ELF-1 (cell line): ENCODE data around the gene NTM.

Experiments
- DNase-seq: peaks from one replicate; pipeline ENCODE4 v3.0.0-alpha.2; 2016; ENCODE audit warnings: low read depth, low spot score

The NTM gene

GRCh38 chr11:132307309-132308020, 937.0 kb downstream of the NTM start:
- no peak for DNase-seq

DNA sequence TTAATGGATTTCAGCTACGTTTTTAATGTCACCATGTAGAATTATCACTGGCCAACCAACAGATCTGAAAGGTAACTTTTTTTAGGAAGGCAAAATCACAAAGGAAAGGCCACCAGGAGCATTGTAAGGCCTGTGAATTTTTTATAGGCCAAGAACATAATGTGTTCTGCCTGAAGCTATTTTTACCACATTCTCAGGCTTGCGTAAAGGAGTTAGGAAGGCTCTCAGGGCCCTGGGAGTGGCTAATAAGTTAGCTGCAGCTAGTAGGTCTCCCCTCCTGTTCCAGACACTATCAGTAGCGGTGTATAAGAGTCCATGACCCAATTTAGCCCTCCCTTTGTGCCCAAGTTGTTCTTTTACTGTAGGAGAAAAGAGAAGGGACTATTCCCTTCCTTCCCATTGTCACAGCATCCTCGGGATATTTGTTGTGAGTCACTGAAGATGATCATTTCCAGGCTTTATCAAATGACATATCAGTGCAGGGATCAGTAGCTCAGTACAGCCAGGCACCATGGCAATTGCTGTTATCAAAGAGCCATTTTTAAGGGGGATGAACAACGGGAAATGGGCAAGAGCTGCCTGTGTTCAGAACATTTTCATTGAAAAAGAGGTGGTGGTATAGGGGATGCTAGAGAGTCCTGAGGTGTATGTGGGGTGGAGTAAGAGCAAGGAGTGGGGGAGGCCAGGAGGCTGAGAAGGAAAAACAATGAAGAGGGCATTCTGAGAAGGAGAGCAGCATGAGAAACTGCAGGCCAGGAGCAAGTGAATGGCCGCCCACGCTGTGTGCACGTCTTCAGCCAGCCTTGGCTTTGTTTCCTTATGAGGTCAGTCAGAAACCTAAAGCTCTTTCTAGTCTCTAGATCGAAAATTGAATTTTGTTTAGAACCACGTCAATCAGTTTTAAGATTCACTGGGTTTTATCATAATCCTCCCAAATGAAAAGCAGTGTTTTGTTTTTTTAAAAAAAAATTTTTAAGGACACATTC, 940.3 kb downstream of the NTM start:
- no peak for DNase-seq

GRCh38 chr11:132311703-132312102, 941.3 kb downstream of the NTM start:
- no peak for DNase-seq

DNA sequence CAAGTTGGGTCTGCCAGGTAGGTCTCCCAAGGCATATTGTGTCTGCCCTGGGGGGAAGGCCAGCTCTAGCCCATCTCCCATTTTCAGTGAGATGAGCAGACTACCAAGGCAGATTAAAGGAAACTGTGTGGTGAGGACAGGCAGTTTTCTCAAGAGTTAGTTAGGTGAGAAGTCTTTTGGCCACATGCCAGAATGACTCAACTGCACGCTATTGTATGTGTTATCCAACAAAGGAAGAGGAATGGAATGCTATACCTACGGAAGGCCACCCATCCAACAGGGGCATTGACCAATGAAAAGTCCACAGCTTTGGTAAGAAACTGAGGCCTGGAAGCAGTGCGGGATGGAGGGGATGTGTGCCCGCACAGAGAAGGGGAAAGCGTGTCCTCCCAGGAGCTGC, 941.7 kb downstream of the NTM start:
- DNase-seq = no peak

- DNase-seq = peak; percentile 88
Measured at GRCh38 chr11:132312701-132313111, 942.3 kb downstream of the NTM start.

GRCh38 chr11:132314911-132315455, 944.6 kb downstream of the NTM start:
- no peak for DNase-seq

DNA sequence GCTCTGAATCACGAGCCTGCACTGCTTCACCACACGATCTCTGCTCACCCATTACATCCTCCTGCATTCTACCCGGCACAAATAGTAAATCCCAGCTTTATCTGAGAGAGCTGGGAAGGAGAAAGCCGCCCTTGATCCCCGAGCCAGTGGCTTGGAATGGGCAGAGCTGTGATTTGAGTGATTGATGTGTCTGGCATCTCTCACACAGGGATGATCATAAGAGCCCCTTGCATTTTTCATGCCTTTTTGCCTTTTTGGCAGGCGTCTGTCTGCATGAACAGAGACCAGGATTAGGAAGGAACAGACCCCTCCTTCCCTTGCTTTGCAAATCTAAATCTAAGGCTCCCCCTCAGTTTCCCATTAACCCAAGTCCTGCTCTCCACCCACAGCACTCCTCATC, 945.3 kb downstream of the NTM start:
- peak; percentile 42 for DNase-seq

DNA sequence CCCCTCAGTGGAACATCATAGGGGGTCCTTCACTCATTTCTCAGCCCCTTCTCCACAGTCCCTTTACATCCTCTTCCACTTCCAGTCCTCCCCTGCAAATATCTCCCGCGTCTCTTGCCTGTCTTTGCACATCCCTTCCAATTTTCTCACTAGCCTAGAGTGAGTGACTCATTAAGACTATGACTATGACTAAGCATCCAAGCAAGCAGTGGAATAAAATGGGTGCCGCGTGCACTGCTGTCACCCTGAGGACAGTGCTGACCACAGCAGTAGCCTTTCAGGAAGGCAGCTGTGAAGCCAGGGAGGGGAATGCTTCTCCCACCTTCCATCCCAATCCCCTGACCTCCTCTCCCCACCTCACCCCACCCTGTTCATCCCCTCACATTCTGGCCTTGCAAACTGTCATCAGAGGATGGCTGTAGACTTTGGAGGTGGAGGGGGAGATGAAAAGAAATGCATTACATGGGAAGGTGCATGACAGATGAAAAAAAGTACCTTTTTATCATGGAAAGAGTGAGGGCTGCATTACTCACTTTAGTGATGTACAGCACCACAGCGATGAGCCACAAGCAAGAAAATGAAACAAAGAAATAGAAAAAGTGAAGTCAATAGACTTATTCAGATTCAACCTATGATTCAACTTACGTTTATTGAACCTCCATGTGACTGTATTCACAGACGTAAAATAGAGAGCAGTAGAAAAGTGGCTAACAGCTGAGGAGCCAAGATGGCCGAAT, 948.2 kb downstream of the NTM start:
- no peak for DNase-seq

- peak; percentile 83 for DNase-seq
Measured at GRCh38 chr11:132319419-132319818, 949.0 kb downstream of the NTM start.

DNA sequence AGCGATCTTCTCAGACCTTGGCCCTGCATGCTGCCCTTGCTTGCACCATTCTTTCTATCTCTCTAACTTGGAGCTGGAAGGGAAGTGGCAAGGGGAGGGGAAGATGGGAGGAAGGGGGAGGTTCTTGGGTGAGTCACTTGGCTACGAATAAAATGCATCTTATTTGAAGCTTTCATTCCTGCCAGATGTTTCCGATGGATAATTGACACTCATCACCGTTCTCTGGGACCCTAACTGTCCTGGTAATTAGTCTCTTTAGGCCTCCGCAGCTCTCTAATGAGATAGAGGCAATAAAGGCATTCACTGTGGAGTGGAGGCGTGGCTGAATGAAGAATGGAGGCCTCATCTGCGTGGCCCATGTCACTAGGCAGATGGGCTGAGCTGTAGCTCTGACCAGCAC, 960.1 kb downstream of the NTM start:
- no peak for DNase-seq

DNA sequence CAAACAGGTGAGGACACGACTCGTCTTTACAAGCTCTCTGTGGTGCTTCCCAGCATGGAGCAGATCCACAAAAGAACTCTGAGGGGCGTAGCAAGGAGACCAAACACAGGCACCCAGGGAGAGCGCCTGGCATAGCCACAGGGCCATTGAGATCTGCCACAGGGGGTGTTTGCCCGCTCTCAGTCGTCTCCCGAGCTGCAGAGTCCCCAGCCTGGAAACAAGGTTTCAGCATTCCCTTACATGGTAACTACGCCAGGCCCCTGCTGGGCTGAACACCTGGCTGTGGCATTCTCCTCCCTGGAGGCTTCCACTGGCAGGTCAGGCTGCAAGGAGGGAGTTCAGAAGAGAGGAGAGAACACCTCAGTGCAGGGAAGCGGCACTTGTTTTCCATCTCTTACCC, 962.1 kb downstream of the NTM start:
- no peak for DNase-seq

GRCh38 chr11:132334769-132335280, 964.4 kb downstream of the NTM start:
- no peak for DNase-seq

- no peak for DNase-seq
Measured at GRCh38 chr11:132335311-132335710, 964.9 kb downstream of the NTM start.

DNA sequence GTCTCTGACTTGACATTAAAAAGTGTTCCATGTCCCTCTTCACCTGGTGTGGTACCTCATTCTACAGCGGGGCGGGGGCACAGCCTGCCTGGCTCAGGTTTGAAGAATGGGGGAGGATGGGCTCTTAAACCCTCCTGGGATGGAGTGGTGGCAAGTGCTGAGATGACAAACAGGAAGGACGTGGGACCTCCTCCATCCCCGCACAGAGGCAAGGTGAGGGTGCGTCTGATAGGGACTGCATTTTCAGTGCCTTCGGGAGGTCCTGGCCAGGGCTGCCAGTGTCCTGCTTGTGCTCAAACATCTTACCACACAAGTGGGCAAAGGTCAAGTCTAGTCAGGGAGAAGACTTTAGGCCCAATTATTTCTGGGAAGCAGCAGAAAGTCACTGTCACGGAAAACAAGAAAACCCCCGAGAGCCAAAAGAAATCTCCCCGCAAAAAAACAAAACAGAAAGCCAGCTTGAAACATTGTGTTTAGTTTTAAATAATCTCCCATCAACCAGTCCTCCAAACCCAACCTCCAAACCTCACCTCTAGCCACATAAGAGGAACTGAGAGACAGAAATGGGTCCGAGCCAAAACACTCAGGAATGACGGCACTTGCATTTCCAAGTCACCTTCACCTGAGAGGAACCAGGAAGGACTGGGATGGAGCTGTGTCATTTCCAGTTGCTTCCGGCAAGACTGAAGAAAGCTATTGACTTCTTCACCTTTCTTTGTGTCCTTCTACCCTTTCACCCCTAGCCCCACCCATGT, 966.5 kb downstream of the NTM start:
- DNase-seq = no peak

- DNase-seq = no peak
Measured at GRCh38 chr11:132337819-132338416, 967.5 kb downstream of the NTM start.

DNA sequence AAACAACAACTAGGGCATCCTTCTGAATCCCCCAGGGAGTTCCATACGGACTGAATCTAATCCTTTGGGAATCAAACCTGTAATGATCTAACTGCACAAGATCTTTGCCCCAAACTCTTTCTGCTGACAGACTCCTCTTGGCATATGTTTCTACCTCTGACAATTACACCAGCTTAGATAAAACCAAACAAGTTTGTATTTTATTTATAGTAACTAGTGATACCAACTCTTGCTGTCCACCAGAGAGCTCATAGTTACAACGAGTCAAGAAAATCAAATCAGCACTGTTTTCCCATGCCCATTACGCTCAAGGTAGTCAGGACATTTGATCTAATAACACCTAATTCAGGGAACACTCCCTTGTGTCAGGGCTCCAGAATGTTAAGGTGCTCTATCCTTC, 972.0 kb downstream of the NTM start:
- DNase-seq = no peak

DNA sequence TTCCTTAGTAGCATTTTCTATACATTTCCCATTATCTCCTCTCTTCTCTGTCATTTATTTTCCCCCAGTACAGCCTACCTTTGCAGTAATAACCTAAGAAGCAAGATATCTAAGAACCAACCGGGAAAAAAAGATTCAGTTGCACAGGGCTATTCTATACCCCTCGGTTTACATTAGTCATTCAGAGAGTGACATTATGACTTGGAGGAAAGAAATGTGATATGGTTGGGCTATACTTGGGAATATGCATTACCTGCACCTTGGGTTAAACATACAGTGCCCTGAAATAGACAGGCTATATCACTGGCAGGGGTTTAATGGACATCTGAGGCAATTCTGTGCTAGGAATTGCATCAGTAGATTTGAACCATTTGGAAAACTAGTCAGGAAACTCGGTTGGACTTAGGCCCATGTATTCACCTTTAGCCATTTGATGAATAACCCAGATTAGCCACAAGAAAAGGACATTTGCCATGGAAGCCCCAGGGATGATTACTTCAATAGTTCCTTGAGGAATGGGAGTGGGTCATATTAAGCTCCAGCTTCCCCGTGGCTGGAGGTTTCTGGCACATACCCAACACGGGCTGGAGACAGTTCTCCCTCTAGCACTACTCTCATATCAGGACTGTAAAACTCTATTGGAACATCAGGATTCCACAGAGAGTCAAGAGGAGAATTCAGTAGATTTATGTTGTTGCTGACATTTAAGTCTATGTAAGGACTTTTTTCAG, 973.2 kb downstream of the NTM start:
- DNase-seq = no peak

- no peak for DNase-seq
Measured at GRCh38 chr11:132346558-132347148, 976.2 kb downstream of the NTM start.
